OCI-LY7 (cell line): ENCODE measurements around the gene FAM13B.

Experiments
- CTCF ChIP-seq: fragments of 200-600 bp; sonication (generic); conservative IDR thresholded peaks from 2 replicates; pipeline ENCODE4 v1.5.1; 2014; ENCODE audit warnings: mild to moderate bottlenecking, antibody characterized with exemption, low read length, moderate library complexity, mixed read lengths
- EZH2phosphoT487 ChIP-seq: fragments of 200-600 bp; sonication (generic); IDR thresholded peaks from 2 replicates; pipeline ENCODE4 v1.6.1; 2018; ENCODE audit warnings: low read depth, borderline replicate concordance, mild to moderate bottlenecking, mixed run types, antibody characterized with exemption, low read length, moderate library complexity, mixed read lengths

- no peak for TF ChIP-seq CTCF
- TF ChIP-seq EZH2phosphoT487: no peak
Measured at GRCh38 chr5:138024117-138024516, 8.8 kb downstream of the FAM13B start.
